Measurements from ENCODE around the gene LTA4H. TPM values are rescaled to one million over a fixed set of nuclear protein-coding genes. Genes with fewer than 3 reads are reported as not detected.

Gene LTA4H
- polyA plus RNA-seq, 4 donors: 74.6 to 195 (median 86.4) TPM

DNA sequence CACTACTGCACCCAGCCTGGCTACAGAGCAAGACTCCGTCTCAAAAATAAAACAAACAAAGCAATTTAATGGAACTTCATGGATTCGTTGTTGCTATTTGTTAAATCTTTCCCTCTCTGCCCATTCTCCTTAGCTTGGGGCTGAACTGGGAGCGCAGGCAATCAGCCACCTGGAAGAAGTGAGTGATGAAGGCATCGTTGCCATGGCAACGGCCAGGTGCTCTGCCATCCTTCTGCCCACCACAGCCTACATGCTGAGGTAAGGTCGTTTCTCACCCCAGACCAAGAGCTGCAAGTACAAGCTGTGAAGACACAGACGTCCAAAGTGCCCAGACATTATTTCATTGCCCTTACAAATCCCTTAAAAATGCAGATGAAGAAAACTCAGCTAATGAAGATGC lies 73.2 kb downstream of the LTA4H start:
- WGBS, 3 donors: 75 to 80% (median 79%) methylated on average over 7 of the region's 7 CpGs
- no peak for FAIRE-seq
- H3K4me3 ChIP-seq (ENCODE audit: low read depth in 1 of 3, low read length in 3 of 3): no peak overlapping the region
- no peaks in the 10 kb centered on the region for H3K36me3 ChIP-seq (ENCODE audit: control insufficient read depth in 3 of 3, insufficient read depth in 2 of 3, low read depth in 1 of 3, low read length in 3 of 3)
- no peak for DNase-seq
- no peaks in the 10 kb centered on the region for H3K4me1 ChIP-seq (ENCODE audit: control insufficient read depth in 3 of 3, insufficient read depth in 2 of 3, low read depth in 1 of 3, low read length in 2 of 3)
- no peak overlapping the region for H3K27ac ChIP-seq (ENCODE audit: low read depth in 1 of 3, low read length in 2 of 3)
- H3K9me3 ChIP-seq (ENCODE audit: control insufficient read depth in 2 of 2, insufficient read depth in 1 of 2, low read depth in 1 of 2, low read length in 1 of 2): no peaks in the 10 kb centered on the region
- H3K27me3 ChIP-seq (ENCODE audit: control insufficient read depth in 3 of 3, insufficient read depth in 3 of 3, low read length in 3 of 3): no peaks in the 10 kb centered on the region

DNA sequence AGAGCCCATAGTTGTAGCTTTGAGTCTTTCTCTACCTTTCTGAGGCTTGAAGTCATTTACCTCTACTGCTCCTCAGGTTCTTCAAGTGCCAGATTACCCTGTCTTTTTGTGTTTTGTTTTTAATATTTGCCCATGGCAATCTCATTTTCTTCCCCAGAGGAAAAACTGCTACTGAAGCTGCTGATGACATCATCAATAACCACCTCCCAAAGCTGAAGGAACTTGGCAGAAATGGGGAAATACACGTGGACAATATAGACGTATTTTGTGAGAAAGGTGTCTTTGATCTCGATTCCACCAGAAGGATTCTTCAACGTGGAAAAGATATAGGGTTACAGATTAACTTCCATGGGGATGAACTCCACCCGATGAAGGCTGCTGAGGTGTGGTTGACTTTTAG lies 75.1 kb downstream of the LTA4H start:
- FAIRE-seq: no peak
- Histone ChIP-seq H3K9me3 (ENCODE audit: control insufficient read depth in 2 of 2, insufficient read depth in 1 of 2, low read depth in 1 of 2, low read length in 1 of 2) (no peaks in the 10 kb centered on the region), H3K36me3 (ENCODE audit: control insufficient read depth in 3 of 3, insufficient read depth in 2 of 3, low read depth in 1 of 3, low read length in 3 of 3) (no peaks in the 10 kb centered on the region), H3K27me3 (ENCODE audit: control insufficient read depth in 3 of 3, insufficient read depth in 3 of 3, low read length in 3 of 3) (peaks cover 0 to 3% (median 0%) of the 10 kb centered on the region in 3 donors), H3K27ac (ENCODE audit: low read depth in 1 of 3, low read length in 2 of 3) (no peak overlapping the region), H3K4me3 (ENCODE audit: low read depth in 1 of 3, low read length in 3 of 3) (no peak overlapping the region), H3K4me1 (ENCODE audit: control insufficient read depth in 3 of 3, insufficient read depth in 2 of 3, low read depth in 1 of 3, low read length in 2 of 3) (no peaks in the 10 kb centered on the region)
- DNase-seq: no peak
- 8 to 56% (median 29%) methylated on average over 5 of the region's 5 CpGs for WGBS, 3 donors

DNA sequence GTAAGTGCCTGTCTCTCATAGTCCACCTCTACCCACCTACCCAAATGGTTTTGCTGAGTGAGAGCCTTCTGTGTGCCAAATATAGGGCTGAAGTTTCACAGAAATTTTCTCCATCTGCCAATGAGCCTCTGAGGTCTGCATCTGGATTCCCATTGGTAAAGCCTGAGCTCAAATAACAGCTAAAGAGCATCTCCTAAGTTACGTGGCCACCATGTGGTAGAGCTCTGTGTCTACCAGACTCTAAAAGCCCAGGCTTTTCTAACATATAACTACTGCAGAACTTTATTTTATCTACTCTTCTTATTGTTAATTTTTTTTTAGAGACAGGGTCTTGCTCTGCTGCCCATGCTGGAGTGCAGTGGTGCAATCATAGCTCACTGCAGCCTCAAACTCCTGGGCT lies 76.3 kb downstream of the LTA4H start:
- DNase-seq (no peak), FAIRE-seq (no peak)
- Histone ChIP-seq H3K27ac (ENCODE audit: low read depth in 1 of 3, low read length in 2 of 3) (no peak overlapping the region), H3K4me3 (ENCODE audit: low read depth in 1 of 3, low read length in 3 of 3) (no peak overlapping the region), H3K9me3 (ENCODE audit: control insufficient read depth in 2 of 2, insufficient read depth in 1 of 2, low read depth in 1 of 2, low read length in 1 of 2) (no peaks in the 10 kb centered on the region), H3K36me3 (ENCODE audit: control insufficient read depth in 3 of 3, insufficient read depth in 2 of 3, low read depth in 1 of 3, low read length in 3 of 3) (no peaks in the 10 kb centered on the region), H3K4me1 (ENCODE audit: control insufficient read depth in 3 of 3, insufficient read depth in 2 of 3, low read depth in 1 of 3, low read length in 2 of 3) (no peaks in the 10 kb centered on the region), H3K27me3 (ENCODE audit: control insufficient read depth in 3 of 3, insufficient read depth in 3 of 3, low read length in 3 of 3) (peaks cover 0 to 3% (median 0%) of the 10 kb centered on the region in 3 donors)
- WGBS, 3 donors: 65 to 74% (median 69%) methylated on average over 1 of the region's 1 CpG

DNA sequence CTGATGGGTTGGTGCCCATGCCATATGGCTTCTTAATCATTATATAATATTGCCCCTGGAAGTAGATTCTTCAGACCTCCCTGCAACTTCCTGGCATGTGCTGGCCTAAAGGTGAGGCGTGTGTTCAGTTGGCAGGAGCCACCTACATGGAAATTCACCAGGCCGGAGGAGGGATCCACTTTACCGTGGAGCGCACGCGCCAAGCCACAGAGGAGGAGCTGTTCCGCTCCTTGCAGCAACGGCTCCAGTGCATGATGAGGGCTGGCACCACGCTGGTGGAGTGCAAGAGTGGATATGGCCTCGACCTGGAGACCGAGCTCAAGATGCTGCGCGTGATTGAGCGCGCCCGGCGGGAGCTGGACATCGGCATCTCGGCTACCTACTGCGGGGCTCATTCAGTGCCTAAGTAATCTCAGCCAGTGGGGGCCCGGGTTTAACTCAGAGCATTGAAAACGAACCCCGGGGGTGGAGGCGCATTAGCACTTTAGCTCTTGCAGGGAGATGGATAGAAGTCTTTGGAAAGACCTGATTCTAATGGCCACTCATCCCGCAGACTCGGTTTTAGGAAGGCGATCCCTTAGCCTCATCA lies 78.7 kb downstream of the LTA4H start:
- no peaks in the 10 kb centered on the region for H3K9me3 ChIP-seq (ENCODE audit: control insufficient read depth in 2 of 2, insufficient read depth in 1 of 2, low read depth in 1 of 2, low read length in 1 of 2)
- H3K4me1 ChIP-seq (ENCODE audit: control insufficient read depth in 3 of 3, insufficient read depth in 2 of 3, low read depth in 1 of 3, low read length in 2 of 3): no peaks in the 10 kb centered on the region
- whole genome bisulfite sequencing, 3 donors: 79 to 87% (median 86%) methylated on average over 27 of the region's 27 CpGs
- DNase-seq (no peak), FAIRE-seq (no peak)
- H3K27ac ChIP-seq (ENCODE audit: low read depth in 1 of 3, low read length in 2 of 3): no peak overlapping the region
- peaks cover 0 to 3% (median 0%) of the 10 kb centered on the region in 3 donors for H3K27me3 ChIP-seq (ENCODE audit: control insufficient read depth in 3 of 3, insufficient read depth in 3 of 3, low read length in 3 of 3)
- H3K4me3 ChIP-seq (ENCODE audit: low read depth in 1 of 3, low read length in 3 of 3): no peak overlapping the region
- no peaks in the 10 kb centered on the region for H3K36me3 ChIP-seq (ENCODE audit: control insufficient read depth in 3 of 3, insufficient read depth in 2 of 3, low read depth in 1 of 3, low read length in 3 of 3)

DNA sequence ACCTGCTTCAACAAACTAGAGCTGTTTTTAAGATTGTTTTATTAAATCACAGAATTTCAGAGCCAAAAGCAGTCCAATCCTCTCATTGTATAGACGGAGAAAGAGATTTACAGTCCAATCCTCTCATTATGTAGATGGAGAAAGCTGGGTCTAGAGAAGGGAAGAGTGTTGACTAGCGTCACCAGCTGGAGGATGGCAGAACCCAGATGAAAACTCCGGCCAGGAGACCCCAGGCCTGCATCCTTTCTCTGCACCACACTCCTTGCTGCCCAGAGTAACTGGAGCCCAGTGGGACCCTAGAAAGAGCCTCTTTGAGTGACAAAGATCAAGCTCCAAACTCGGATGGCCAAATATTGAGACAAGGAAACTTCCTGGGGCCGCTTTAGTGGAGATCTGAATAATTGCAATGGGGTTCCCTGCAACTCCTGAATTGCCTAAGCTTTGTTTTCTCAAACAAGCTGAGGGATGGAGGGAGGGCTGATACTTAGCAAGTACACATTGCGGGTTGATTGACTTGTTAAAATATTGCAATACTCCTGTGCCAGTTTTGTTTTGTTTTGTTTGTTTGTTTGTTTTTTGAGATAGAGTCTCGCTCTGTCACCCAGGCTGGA lies 79.7 kb downstream of the LTA4H start:
- DNase-seq (no peak), FAIRE-seq (no peak)
- no peaks in the 10 kb centered on the region for H3K9me3 ChIP-seq (ENCODE audit: control insufficient read depth in 2 of 2, insufficient read depth in 1 of 2, low read depth in 1 of 2, low read length in 1 of 2)
- H3K36me3 ChIP-seq (ENCODE audit: control insufficient read depth in 3 of 3, insufficient read depth in 2 of 3, low read depth in 1 of 3, low read length in 3 of 3): no peaks in the 10 kb centered on the region
- H3K4me1 ChIP-seq (ENCODE audit: control insufficient read depth in 3 of 3, insufficient read depth in 2 of 3, low read depth in 1 of 3, low read length in 2 of 3): no peaks in the 10 kb centered on the region
- H3K4me3 ChIP-seq (ENCODE audit: low read depth in 1 of 3, low read length in 3 of 3): no peak overlapping the region
- 80 to 87% (median 85%) methylated on average over 7 of the region's 7 CpGs for WGBS, 3 donors
- H3K27ac ChIP-seq (ENCODE audit: low read depth in 1 of 3, low read length in 2 of 3): no peak overlapping the region
- H3K27me3 ChIP-seq (ENCODE audit: control insufficient read depth in 3 of 3, insufficient read depth in 3 of 3, low read length in 3 of 3): peaks cover 0 to 3% (median 0%) of the 10 kb centered on the region in 3 donors

GRCh38 chr12:95953000-95953399 lies 82.4 kb downstream of the LTA4H start:
- Histone ChIP-seq H3K27me3 (ENCODE audit: control insufficient read depth in 3 of 3, insufficient read depth in 3 of 3, low read length in 3 of 3) (peaks cover 0 to 3% (median 0%) of the 10 kb centered on the region in 3 donors), H3K36me3 (ENCODE audit: control insufficient read depth in 3 of 3, insufficient read depth in 2 of 3, low read depth in 1 of 3, low read length in 3 of 3) (no peaks in the 10 kb centered on the region), H3K9me3 (ENCODE audit: control insufficient read depth in 2 of 2, insufficient read depth in 1 of 2, low read depth in 1 of 2, low read length in 1 of 2) (no peaks in the 10 kb centered on the region), H3K27ac (ENCODE audit: low read depth in 1 of 3, low read length in 2 of 3) (no peak overlapping the region), H3K4me1 (ENCODE audit: control insufficient read depth in 3 of 3, insufficient read depth in 2 of 3, low read depth in 1 of 3, low read length in 2 of 3) (no peaks in the 10 kb centered on the region), H3K4me3 (ENCODE audit: low read depth in 1 of 3, low read length in 3 of 3) (no peak overlapping the region)
- WGBS, 3 donors: 51 to 69% (median 67%) methylated on average over 1 of the region's 1 CpG
- DNase-seq (no peak), FAIRE-seq (no peak)

GRCh38 chr12:95951515-95951914 lies 83.9 kb downstream of the LTA4H start:
- no peaks in the 10 kb centered on the region for H3K27me3 ChIP-seq (ENCODE audit: control insufficient read depth in 3 of 3, insufficient read depth in 3 of 3, low read length in 3 of 3)
- DNase-seq (no peak), FAIRE-seq (no peak)
- no peak overlapping the region for H3K4me3 ChIP-seq (ENCODE audit: low read depth in 1 of 3, low read length in 3 of 3)
- H3K36me3 ChIP-seq (ENCODE audit: control insufficient read depth in 3 of 3, insufficient read depth in 2 of 3, low read depth in 1 of 3, low read length in 3 of 3): no peaks in the 10 kb centered on the region
- no peaks in the 10 kb centered on the region for H3K4me1 ChIP-seq (ENCODE audit: control insufficient read depth in 3 of 3, insufficient read depth in 2 of 3, low read depth in 1 of 3, low read length in 2 of 3)
- no peaks in the 10 kb centered on the region for H3K9me3 ChIP-seq (ENCODE audit: control insufficient read depth in 2 of 2, insufficient read depth in 1 of 2, low read depth in 1 of 2, low read length in 1 of 2)
- H3K27ac ChIP-seq (ENCODE audit: low read depth in 1 of 3, low read length in 2 of 3): no peak overlapping the region
